Breast epithelium (tissue), 3 donors: ENCODE results near the gene OPCML.

Source experiments
- CTCF ChIP-seq, 3 donors: fragments of 450-650 bp; IDR thresholded peaks; one replicate each; pipeline ENCODE4 v1.5.1; 2016 to 2017; ENCODE audit warnings: antibody characterized with exemption in 3 of 3, mild to moderate bottlenecking in 3 of 3, moderate library complexity in 3 of 3
- POLR2A ChIP-seq: fragments of 450-650 bp; IDR thresholded peaks from one replicate; pipeline ENCODE4 v1.6.1; 2016; ENCODE audit warnings: antibody characterized with exemption, mild to moderate bottlenecking, moderate library complexity
- POLR2AphosphoS5 ChIP-seq, 3 donors: sonication (generic); formaldehyde crosslinking; IDR thresholded peaks; one replicate each; pipeline ENCODE4 v1.6.1; 2017; ENCODE audit warnings: antibody characterized with exemption in 3 of 3

GRCh38 chr11:133266986-133267385, 265.3 kb downstream of the OPCML start:
- TF ChIP-seq CTCF (IDR thresholded peaks at IDR 0.05) (no peak), POLR2AphosphoS5 (IDR thresholded peaks at IDR 0.05) (no peak), POLR2A (no peak)
